HG03460 (cell line): ENCODE measurements around the gene GPC5.
"Not testable (repeated sequence)": the region's sequence is repeated elsewhere in the genome, so short reads cannot be mapped to it uniquely, and the experiment has no call there.

Source experiments
- ATAC-seq: cut with Tn5 transposase; IDR thresholded peaks from one replicate; pipeline ENCODE4 v1.9.1; 2021; ENCODE audit not compliant: unreplicated experiment

GPC5 gene

GRCh38 chr13:92232871-92233270, 834.5 kb downstream of the GPC5 start:
- ATAC-seq = no peak

- no peak for ATAC-seq
These were observed 853.3 kb downstream of the GPC5 start for GRCh38 chr13:92251671-92252210.

- no peak for ATAC-seq
These were observed 857.1 kb downstream of the GPC5 start for GRCh38 chr13:92255526-92255925.

- ATAC-seq = no peak
These were observed 857.8 kb downstream of the GPC5 start for GRCh38 chr13:92256211-92256610.

- no peak for ATAC-seq
These were observed 860.6 kb downstream of the GPC5 start for GRCh38 chr13:92259046-92259445.

GRCh38 chr13:92259523-92259922, 861.1 kb downstream of the GPC5 start:
- no peak for ATAC-seq

- ATAC-seq = no peak
These were observed 861.9 kb downstream of the GPC5 start for GRCh38 chr13:92260363-92260762.

- ATAC-seq = no peak
These were observed 863.8 kb downstream of the GPC5 start for GRCh38 chr13:92262100-92262788.

GRCh38 chr13:92265408-92265807, 867.0 kb downstream of the GPC5 start:
- ATAC-seq = no peak

- no peak for ATAC-seq
These were observed 872.6 kb downstream of the GPC5 start for GRCh38 chr13:92270990-92271389.

GRCh38 chr13:92272177-92272576, 873.8 kb downstream of the GPC5 start:
- ATAC-seq = no peak

GRCh38 chr13:92280986-92281385, 882.6 kb downstream of the GPC5 start:
- ATAC-seq = not testable (repeated sequence)

- ATAC-seq = not testable (repeated sequence)
These were observed 892.4 kb downstream of the GPC5 start for GRCh38 chr13:92290718-92291307.

GRCh38 chr13:92294533-92294932, 896.1 kb downstream of the GPC5 start:
- not testable (repeated sequence) for ATAC-seq

- ATAC-seq = not testable (repeated sequence)
These were observed 897.8 kb downstream of the GPC5 start for GRCh38 chr13:92296154-92296671.

- ATAC-seq = no peak
These were observed 899.8 kb downstream of the GPC5 start for GRCh38 chr13:92297971-92298942.

- ATAC-seq = no peak
These were observed 902.2 kb downstream of the GPC5 start for GRCh38 chr13:92300651-92301050.

GRCh38 chr13:92303428-92303827, 905.0 kb downstream of the GPC5 start:
- no peak for ATAC-seq

- no peak for ATAC-seq
These were observed 909.3 kb downstream of the GPC5 start for GRCh38 chr13:92307752-92308151.

GRCh38 chr13:92312823-92313222, 914.4 kb downstream of the GPC5 start:
- ATAC-seq = no peak

GRCh38 chr13:92313382-92313781, 915.0 kb downstream of the GPC5 start:
- ATAC-seq = no peak
